IMR-90 (cell line): ENCODE measurements around the gene ATG2A. TPM values are rescaled to one million over a fixed set of nuclear protein-coding genes. Genes with fewer than 3 reads are reported as not detected.

Experiments
- ATAC-seq: fragments of 200-7000 bp; cut with Tn5 transposase; 2 replicates; pipeline ENCODE4 v1.9.1; 2020; ENCODE audit warnings: low read depth, mild to moderate bottlenecking, moderate library complexity
- BruUV-seq: library from RNA; stranded (reverse); fragments of 400-500 nt; replicated peaks from 2 replicates; lab custom pipeline; 2021; lab: Mats Ljungman, UMichigan
- CTCF ChIA-PET: fragments of 300-600 bp; formaldehyde crosslinking; extraction: SDS; loops from one replicate; lab custom pipeline; 2021; ENCODE audit warnings: antibody characterized with exemption; lab: Yijun Ruan, JAX
- POLR2A ChIA-PET: fragments of 300-600 bp; sonication (Branson Sonifier 250); formaldehyde crosslinking; loops from one replicate; lab custom pipeline; 2022; ENCODE audit warnings: antibody characterized with exemption; ENCODE audit not compliant: unreplicated experiment; lab: Charles Lee
- DNase-seq: peaks from one replicate; pipeline ENCODE4 v3.0.0; 2013
- H2AFZ ChIP-seq: replicated peaks from 2 replicates; pipeline ENCODE3; 2013; ENCODE audit warnings: low read length, mild to moderate bottlenecking; ENCODE audit not compliant: poor library complexity
- H2AK5ac ChIP-seq: 2 replicates; pipeline ENCODE4 v1.6.1; 2013; ENCODE audit warnings: low read depth, low read length, inconsistent platforms
- H2AK9ac ChIP-seq: replicated peaks from 2 replicates; pipeline ENCODE3; 2013; ENCODE audit warnings: mild to moderate bottlenecking, low read depth, low read length, moderate library complexity; ENCODE audit not compliant: poor library complexity
- H2BK120ac ChIP-seq: 2 replicates; pipeline ENCODE4 v1.6.1; 2013; ENCODE audit warnings: low read depth, low read length, inconsistent platforms
- H2BK15ac ChIP-seq: 3 replicates; pipeline ENCODE4 v1.6.1; 2013; ENCODE audit warnings: low read depth, low read length, inconsistent platforms
- H2BK20ac ChIP-seq: 2 replicates; pipeline ENCODE4 v1.6.1; 2013; ENCODE audit warnings: low read depth, mild to moderate bottlenecking, inconsistent platforms, low read length, moderate library complexity
- H2BK5ac ChIP-seq: 2 replicates; pipeline ENCODE4 v1.6.1; 2013; ENCODE audit warnings: mild to moderate bottlenecking, low read depth, low read length, inconsistent platforms; ENCODE audit not compliant: poor library complexity, severe bottlenecking
- H3K14ac ChIP-seq: replicated peaks from 2 replicates; pipeline ENCODE4 v1.6.1; 2013; ENCODE audit warnings: low read depth, low read length, inconsistent platforms
- H3K18ac ChIP-seq: 2 replicates; pipeline ENCODE4 v1.6.1; 2013; ENCODE audit warnings: low read depth, low read length, control low read depth
- H3K23ac ChIP-seq: 2 replicates; pipeline ENCODE4 v1.6.1; 2013; ENCODE audit warnings: low read depth, low read length, inconsistent platforms
- H3K27ac ChIP-seq: 2 replicates; pipeline ENCODE4 v1.5.1; 2013; ENCODE audit warnings: mild to moderate bottlenecking, control low read depth, low read length; ENCODE audit not compliant: insufficient read depth
- H3K27me3 ChIP-seq: 2 replicates; pipeline ENCODE4 v1.6.1; 2013; ENCODE audit warnings: low read length; ENCODE audit not compliant: control insufficient read depth, insufficient read depth
- H3K36me3 ChIP-seq: 2 replicates; pipeline ENCODE4 v1.6.1; 2013; ENCODE audit warnings: low read length, mixed read lengths; ENCODE audit not compliant: control insufficient read depth, insufficient read depth
- H3K4ac ChIP-seq: 2 replicates; pipeline ENCODE4 v1.6.1; 2013; ENCODE audit warnings: low read depth, low read length, inconsistent platforms
- H3K4me1 ChIP-seq: 2 replicates; pipeline ENCODE4 v1.6.1; 2013; ENCODE audit warnings: low read length, mixed read lengths; ENCODE audit not compliant: control insufficient read depth, insufficient read depth
- H3K4me2 ChIP-seq: 2 replicates; pipeline ENCODE4 v1.6.1; 2013; ENCODE audit warnings: low read depth, mild to moderate bottlenecking, control low read depth, low read length, moderate library complexity
- H3K4me3 ChIP-seq: 2 replicates; pipeline ENCODE4 v1.5.1; 2013; ENCODE audit warnings: low read depth, mild to moderate bottlenecking, control low read depth, low read length, moderate library complexity; ENCODE audit not compliant: insufficient read depth
- H3K56ac ChIP-seq: 2 replicates; pipeline ENCODE4 v1.6.1; 2013; ENCODE audit warnings: low read length, inconsistent platforms; ENCODE audit not compliant: insufficient read depth; ENCODE audit errors: extremely low read depth
- H3K79me1 ChIP-seq, 2 experiments: 2 replicates each; pipeline ENCODE4 v1.6.1; 2013; ENCODE audit warnings: low read length in 2 of 2, inconsistent platforms in 1 of 2, low read depth in 1 of 2
- H3K9ac ChIP-seq: 2 replicates; pipeline ENCODE4 v1.6.1; 2013; ENCODE audit warnings: low read depth, low read length, control low read depth
- H3K9me1 ChIP-seq: 2 replicates; pipeline ENCODE4 v1.6.1; 2013; ENCODE audit warnings: low read length, inconsistent platforms; ENCODE audit not compliant: insufficient read depth
- H3K9me3 ChIP-seq: 2 replicates; pipeline ENCODE4 v1.6.1; 2013; ENCODE audit warnings: low read length; ENCODE audit not compliant: control insufficient read depth, insufficient read depth
- H4K20me1 ChIP-seq: 2 replicates; pipeline ENCODE4 v1.6.1; 2013; ENCODE audit warnings: low read length, inconsistent platforms; ENCODE audit not compliant: insufficient read depth
- H4K5ac ChIP-seq: 2 replicates; pipeline ENCODE4 v1.6.1; 2013; ENCODE audit warnings: mild to moderate bottlenecking, low read depth, low read length, control low read depth
- H4K8ac ChIP-seq, 2 experiments: 2 replicates each; pipeline ENCODE4 v1.6.1; 2013; ENCODE audit warnings: low read depth in 2 of 2, low read length in 2 of 2, control low read depth in 1 of 2, inconsistent platforms in 1 of 2
- H4K91ac ChIP-seq: 2 replicates; pipeline ENCODE4 v1.6.1; 2013; ENCODE audit warnings: low read depth, low read length, inconsistent platforms; ENCODE audit not compliant: insufficient read depth
- BHLHE40 ChIP-seq: fragments of 150-350 bp; IDR thresholded peaks from 2 replicates; pipeline ENCODE4 v1.6.1; 2016; ENCODE audit warnings: mild to moderate bottlenecking, low read depth, low read length
- CEBPB ChIP-seq: IDR thresholded peaks from 2 replicates; pipeline ENCODE4 v1.6.1; 2012; ENCODE audit warnings: low read depth, low read length, improper control_type of control experiment
- MXI1 ChIP-seq: IDR thresholded peaks from 2 replicates; pipeline ENCODE4 v1.6.1; 2012; ENCODE audit warnings: low read depth, mild to moderate bottlenecking, low read length, moderate library complexity, borderline replicate concordance
- POLR2A ChIP-seq: IDR thresholded peaks from 2 replicates; pipeline ENCODE4 v1.6.1; 2012; ENCODE audit warnings: mild to moderate bottlenecking, low read depth, low read length
- RFX5 ChIP-seq: IDR thresholded peaks from 2 replicates; pipeline ENCODE4 v1.8.0; 2012; ENCODE audit warnings: low read depth, mild to moderate bottlenecking, low read length, moderate library complexity
- WGBS, 2 experiments: methylation state at CpG; one replicate each; pipeline versions ENCODE4 v1.1.5 to v1.1.7; 2013; ENCODE audit warnings: missing lambda C conversion rate in 2 of 2; ENCODE audit not compliant: insufficient read length in 1 of 2; ENCODE audit errors: extremely low coverage in 2 of 2; 5-methylcytosine and 5-hydroxymethylcytosine counted together
- dilution Hi-C: fragments of 300-500 bp; cut with HindIII; formaldehyde crosslinking; loops from one replicate; pipeline ENCODE4 v1.14.3; 2018; ENCODE audit warnings: low sequenced_read_pairs; ENCODE audit not compliant: unreplicated experiment
- in situ Hi-C: fragments of 300-500 bp; cut with MboI; formaldehyde crosslinking; loops from 3 replicates; pipeline ENCODE4 v1.14.3; 2019; ENCODE audit warnings: low sequenced_read_pairs, inconsistent platforms, mixed read lengths
- intact Hi-C: fragments of 100-400 bp; cut with micrococcal nuclease; formaldehyde crosslinking; loops from 2 replicates; pipeline ENCODE4 v1.10.0; 2022
- polyA plus RNA-seq, 3 experiments: library from polyadenylated mRNA; depleted of rRNA; stranded (reverse); fragments of >200 nt; gene quantifications; 2 replicates each; pipeline ENCODE4 v1.2.3, GENCODE V29; 2012; ENCODE audit warnings: low replicate concordance in 1 of 3
- total RNA-seq: library from RNA; depleted of rRNA; stranded (reverse); fragments of >200 nt; gene quantifications from 2 replicates; pipeline ENCODE4 v1.2.3, GENCODE V29; 2012
- TF ChIP-seq, protein P1 (sequence below): conservative IDR thresholded peaks from 2 replicates; pipeline ENCODE4 v1.5.1; 2012; ENCODE audit warnings: mild to moderate bottlenecking, low read depth, low read length, improper control_type of control experiment
- TF ChIP-seq, protein P2 (sequence below): fragments of 150-350 bp; IDR thresholded peaks from 2 replicates; pipeline ENCODE4 v1.6.1; 2017; ENCODE audit warnings: mild to moderate bottlenecking, antibody characterized with exemption, low read length, low read depth
- TF ChIP-seq, protein P3 (sequence below): fragments of 150-350 bp; IDR thresholded peaks from 2 replicates; pipeline ENCODE4 v1.6.1; 2016; ENCODE audit warnings: low read depth, mild to moderate bottlenecking, low read length, moderate library complexity, borderline replicate concordance

Gene ATG2A
- total and polyA plus RNA-seq, 2 of the 4 experiments (the other 2 are of a cell fraction), result 3.2 to 10.5 TPM

DNA sequence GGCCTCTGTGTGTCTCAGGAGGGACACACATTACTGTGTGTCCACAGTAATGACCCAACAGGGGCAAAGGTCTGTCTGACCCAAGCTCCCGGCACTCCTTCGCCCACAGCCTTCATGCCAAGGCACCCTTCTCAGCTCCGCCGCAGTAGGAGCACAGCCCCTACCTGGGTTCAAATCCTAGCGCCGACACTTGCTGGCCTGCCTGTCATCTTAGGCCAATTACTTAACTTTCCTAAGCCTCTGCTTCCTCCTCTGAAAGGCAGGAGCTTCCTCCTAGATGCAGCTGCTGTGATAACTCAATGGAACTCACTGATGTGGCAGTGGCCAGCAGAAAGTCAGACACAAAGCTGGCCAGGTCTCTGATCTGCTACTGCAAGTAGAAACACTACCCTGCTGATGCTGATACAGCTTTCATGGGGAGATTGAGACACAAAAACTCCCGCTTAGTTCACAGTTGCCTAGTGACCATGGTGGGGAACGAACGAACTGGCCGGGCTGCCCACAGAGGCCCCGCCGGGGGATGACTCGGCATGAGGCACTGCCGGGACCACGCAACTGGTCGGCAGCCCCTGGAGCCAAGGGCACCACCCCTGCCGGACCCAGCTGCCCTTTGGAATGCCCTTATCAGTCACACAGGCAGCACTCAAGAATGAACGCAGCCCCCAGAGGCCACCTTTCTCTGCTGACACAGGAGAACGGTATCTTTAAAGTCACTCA lies 46.7 kb downstream of the ATG2A start (continued):
- no peak for TF ChIP-seq RFX5
- peak; percentile 70 for TF ChIP-seq CEBPB
- peak; percentile 27; the same call in 1 of the 2 replicates for TF ChIP-seq POLR2A

DNA sequence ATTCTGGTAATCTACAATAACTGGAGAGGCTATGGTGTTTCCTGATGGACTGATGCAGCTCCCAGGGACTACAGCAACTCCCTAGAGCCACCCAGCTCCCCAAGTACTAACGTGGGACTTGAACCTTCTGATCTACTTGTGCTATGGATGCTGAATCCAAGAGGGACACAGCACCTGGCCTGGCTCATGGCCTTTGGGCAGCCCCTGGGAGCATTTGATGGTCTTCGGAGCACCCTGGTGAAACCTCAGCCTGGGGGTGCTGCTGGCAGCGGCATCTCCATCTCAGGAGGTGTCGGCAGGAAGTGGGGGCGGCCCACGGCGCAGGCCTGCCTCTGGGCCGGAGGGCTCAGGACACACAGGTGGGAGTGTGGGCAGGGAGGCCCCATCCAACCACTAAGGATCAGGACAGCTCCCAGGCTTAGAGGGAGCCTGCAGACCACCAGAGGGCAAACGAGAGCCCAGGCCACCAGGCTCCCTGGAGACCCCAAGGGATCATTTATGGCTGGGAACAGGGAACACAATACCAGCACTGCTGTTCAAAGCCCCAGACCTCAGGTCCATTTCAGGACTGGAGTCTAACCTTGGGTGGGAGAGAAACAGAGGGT lies 47.3 kb downstream of the ATG2A start:
- Histone ChIP-seq H3K4me1 (peaks cover 46% of the 10 kb centered on the region), H3K56ac (peak overlapping the region; percentile 32), H4K20me1 (peaks cover 83% of the 10 kb centered on the region), H3K9me3 (no peaks in the 10 kb centered on the region), H2AFZ (no peak overlapping the region), H3K4me3 (no peak overlapping the region), H4K8ac (peak overlapping the region; percentile 0 to 73; a peak in 2 of 4 replicates), H2BK5ac (peak overlapping the region; percentile 67), H3K79me1 (peaks cover 14 to 78% of the 10 kb centered on the region in 2 experiments; a peak in 3 of 4 replicates), H3K36me3 (peaks cover 34% of the 10 kb centered on the region), H3K14ac (peak overlapping the region; percentile 82), H4K91ac (peak overlapping the region; percentile 58), H3K27ac (peak overlapping the region; percentile 67), H3K27me3 (no peaks in the 10 kb centered on the region), H2AK5ac (peak overlapping the region; percentile 94), H3K23ac (peak overlapping the region; percentile 94), H2AK9ac (peak overlapping the region; percentile 66), H3K9me1 (peaks cover 46% of the 10 kb centered on the region), H2BK15ac (peak overlapping the region; percentile 27; the same call in 1 of the 3 replicates), H2BK120ac (peak overlapping the region; percentile 86), H2BK20ac (peak overlapping the region; percentile 77; the same call in 1 of the 2 replicates), H3K4me2 (peak overlapping the region; percentile 31; the same call in 1 of the 2 replicates), H3K18ac (no peak overlapping the region), H3K4ac (peak overlapping the region; percentile 91), H4K5ac (no peak overlapping the region), H3K9ac (0 out of 2 replicates have a peak overlapping the region, but pooled peaks have one; percentile 8)
- dilution Hi-C loops (no loop called here), intact Hi-C loops (loop anchor here (1.0 kb wide), 1 partner anchor 9 kb away; the partner anchor contains the start of gene EHD1), in situ Hi-C loops (no loop called here)
- ChIA-PET CTCF (interaction anchor here (0.8 to 1.6 kb wide), 5 partner anchors 8 to 91 kb away, joined by 3 to 4 read pairs (median 3); partner anchors contain the start of gene CDC42BPG), POLR2A (no interaction called here)
- no peak for ATAC-seq
- no TSS peak for BruUV-seq
- TF ChIP-seq POLR2A (peak; percentile 21; the same call in 1 of the 2 replicates), BHLHE40 (no peak), CEBPB (no peak), MXI1 (no peak)
- TF ChIP-seq, protein P1, sequence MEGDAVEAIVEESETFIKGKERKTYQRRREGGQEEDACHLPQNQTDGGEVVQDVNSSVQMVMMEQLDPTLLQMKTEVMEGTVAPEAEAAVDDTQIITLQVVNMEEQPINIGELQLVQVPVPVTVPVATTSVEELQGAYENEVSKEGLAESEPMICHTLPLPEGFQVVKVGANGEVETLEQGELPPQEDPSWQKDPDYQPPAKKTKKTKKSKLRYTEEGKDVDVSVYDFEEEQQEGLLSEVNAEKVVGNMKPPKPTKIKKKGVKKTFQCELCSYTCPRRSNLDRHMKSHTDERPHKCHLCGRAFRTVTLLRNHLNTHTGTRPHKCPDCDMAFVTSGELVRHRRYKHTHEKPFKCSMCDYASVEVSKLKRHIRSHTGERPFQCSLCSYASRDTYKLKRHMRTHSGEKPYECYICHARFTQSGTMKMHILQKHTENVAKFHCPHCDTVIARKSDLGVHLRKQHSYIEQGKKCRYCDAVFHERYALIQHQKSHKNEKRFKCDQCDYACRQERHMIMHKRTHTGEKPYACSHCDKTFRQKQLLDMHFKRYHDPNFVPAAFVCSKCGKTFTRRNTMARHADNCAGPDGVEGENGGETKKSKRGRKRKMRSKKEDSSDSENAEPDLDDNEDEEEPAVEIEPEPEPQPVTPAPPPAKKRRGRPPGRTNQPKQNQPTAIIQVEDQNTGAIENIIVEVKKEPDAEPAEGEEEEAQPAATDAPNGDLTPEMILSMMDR, result peak; percentile 29; the same call in 1 of the 2 replicates
- TF ChIP-seq, protein P2, sequence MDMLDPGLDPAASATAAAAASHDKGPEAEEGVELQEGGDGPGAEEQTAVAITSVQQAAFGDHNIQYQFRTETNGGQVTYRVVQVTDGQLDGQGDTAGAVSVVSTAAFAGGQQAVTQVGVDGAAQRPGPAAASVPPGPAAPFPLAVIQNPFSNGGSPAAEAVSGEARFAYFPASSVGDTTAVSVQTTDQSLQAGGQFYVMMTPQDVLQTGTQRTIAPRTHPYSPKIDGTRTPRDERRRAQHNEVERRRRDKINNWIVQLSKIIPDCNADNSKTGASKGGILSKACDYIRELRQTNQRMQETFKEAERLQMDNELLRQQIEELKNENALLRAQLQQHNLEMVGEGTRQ, result no peak
- TF ChIP-seq, protein P3, sequence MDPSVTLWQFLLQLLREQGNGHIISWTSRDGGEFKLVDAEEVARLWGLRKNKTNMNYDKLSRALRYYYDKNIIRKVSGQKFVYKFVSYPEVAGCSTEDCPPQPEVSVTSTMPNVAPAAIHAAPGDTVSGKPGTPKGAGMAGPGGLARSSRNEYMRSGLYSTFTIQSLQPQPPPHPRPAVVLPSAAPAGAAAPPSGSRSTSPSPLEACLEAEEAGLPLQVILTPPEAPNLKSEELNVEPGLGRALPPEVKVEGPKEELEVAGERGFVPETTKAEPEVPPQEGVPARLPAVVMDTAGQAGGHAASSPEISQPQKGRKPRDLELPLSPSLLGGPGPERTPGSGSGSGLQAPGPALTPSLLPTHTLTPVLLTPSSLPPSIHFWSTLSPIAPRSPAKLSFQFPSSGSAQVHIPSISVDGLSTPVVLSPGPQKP, result no peak
- no peak for DNase-seq
- WGBS, 2 experiments, result 60% methylated on average over 2 of the region's 9 CpGs; no CpG with 5 or more reads in 1 of the 2 experiments
